Stimulated activated CD4-positive, alpha-beta T cell treated with anti-CD3 and anti-CD28 coated beads, Interleukin-1b, Interleukin-23, amount 100 ng/mL, for 24 hours (primary cell): Measurements from ENCODE around the gene LRP2.
"Not testable (repeated sequence)": the region's sequence is repeated elsewhere in the genome, so short reads cannot be mapped to it uniquely, and the experiment has no call there.

Experiments used
- DNase-seq, 4 experiments: peaks; one replicate each; pipeline ENCODE4 v3.0.0-alpha.2; 2020; ENCODE audit warnings: low read depth in 4 of 4, low spot score in 1 of 4

LRP2 gene

DNA sequence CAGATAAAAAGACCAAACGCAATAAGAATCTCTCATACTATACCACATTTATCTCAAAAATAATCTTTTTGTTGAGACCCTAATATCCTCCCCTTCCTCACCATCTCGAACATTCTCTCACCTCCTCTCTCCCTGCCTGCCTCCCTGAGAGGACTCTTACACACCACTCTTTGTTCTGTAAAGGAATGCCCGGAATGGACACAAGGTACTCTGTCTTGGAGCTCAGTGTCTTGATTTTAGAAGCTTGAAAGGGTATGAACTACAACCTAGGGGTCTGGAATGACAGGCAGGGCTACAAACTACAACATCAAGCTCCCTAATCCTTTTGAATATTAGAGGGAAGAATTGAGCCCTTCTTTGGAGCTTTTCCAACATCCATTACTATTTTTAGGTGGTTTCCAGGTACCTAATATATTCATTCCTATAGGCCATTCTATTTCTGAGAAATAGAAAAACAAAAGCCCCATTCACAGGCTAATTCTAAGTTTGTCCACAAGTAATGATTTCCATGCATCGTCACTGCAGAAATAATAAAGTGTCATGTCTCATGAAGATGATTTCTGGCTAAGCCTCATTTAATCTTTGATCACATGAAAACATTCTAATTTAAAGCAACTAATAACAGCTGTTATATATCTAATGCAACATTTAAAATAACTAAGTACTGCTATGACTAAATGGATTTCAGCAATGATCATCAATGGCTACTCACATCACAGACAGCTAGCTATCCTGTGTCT is 60.6 kb downstream of the LRP2 start:
- no peak for DNase-seq

DNA sequence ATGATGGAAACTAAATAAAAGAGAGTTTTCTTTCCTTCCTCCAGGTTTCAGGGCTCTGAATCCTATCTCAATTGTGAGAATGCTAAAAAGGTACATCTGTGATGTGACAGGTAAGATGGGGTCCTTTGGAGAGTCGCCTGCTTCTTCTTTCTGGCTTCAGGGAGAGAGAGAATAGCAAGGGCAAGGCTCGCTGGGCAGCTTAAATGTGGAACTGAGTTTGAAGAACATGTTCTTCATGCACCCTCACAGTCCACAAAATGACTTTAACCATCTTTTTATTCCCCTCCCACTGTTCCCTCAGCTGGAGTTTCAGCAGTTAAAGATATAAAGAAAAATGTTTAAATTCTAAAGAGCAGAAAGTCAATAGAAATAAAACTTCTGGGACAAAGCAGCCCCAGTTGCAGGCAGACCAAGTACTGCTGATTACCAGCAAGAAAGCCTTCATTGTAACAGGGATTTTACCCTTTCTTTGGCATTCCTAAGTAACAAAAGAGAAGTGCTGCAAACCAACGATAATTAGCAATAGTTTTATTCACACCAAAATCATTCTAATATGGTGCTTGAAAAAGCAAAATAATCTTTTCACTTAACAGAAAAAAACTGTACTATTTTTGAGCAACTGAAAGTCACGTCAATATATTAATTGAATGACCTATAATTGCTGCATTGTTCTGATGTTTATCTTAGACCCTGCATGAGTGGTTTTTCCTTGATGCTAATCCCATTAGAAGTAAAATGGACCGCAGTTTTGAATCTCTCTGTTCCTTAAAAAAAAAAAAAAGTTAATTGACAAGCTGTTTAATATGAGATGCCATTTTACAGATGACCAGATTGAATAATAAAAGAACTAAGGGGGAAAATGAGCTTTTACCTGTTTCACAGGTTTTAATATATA is 61.5 kb downstream of the LRP2 start:
- no peak for DNase-seq

DNA sequence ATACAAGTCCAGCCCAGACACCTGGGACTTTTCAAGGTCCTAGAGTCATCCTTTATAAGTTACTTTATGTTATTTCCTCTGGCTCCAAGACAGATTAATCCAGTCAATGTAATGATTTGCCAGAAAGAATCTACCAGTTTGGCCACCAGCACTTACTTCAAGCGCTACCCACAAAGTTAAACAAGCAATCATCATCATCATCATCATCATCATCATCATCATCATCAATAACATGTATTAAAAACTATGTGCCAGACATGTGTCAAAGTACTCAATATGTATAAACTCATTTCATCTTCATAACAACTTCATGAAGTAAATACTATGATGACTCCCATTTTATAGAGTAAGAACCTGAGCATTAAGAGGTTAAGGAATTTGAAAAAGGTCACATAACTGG is 64.3 kb downstream of the LRP2 start:
- no peak for DNase-seq

DNA sequence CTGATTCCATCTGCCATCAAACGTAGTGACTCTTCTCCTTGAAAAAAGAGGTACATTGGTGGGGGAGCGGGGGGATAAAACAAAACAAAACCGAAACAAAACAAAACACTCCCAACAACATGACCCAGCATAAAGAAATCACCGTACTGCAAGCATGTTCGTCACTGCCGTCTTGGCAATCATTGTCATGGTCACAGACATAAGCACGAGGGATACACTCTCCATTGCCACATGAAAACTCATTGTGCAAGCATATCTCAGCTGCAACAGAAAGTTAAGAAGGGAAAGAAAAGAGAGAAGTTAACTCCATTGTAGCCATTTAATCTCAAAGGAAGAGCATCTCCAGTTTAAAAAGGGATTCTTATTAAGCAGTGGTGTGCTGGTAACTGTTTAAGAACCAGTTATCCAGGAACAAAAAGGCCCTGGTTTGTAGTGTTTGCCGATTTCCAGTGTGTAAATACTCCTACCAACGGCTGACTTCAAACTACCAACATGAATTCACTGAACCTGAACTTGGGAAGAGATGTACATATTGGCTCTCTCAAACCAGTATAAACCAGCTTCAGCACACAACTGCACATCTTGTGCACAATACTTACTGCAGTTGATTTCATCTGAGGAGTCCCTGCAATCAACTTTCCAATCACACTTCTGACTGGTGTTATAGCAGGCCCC is 68.2 kb downstream of the LRP2 start:
- DNase-seq: no peak

DNA sequence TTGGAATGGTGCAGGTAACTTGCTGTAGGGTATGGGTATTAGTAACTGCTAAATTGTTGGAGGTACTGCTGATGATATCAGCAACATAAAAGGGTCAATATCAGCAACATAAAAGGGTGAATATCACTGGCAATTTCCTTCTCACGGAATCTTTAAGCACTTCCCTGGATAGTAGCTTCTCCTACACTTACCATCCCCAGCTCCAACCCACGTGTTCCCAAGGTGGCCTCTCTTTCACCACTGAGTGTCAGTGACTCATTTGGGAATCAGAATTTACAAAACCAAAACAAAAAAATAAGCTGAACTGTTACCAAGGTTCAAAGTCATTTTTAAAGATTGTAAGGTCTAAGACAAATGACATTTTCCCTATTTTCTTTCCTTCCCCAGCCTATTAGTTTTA is 70.8 kb downstream of the LRP2 start:
- no peak for DNase-seq

DNA sequence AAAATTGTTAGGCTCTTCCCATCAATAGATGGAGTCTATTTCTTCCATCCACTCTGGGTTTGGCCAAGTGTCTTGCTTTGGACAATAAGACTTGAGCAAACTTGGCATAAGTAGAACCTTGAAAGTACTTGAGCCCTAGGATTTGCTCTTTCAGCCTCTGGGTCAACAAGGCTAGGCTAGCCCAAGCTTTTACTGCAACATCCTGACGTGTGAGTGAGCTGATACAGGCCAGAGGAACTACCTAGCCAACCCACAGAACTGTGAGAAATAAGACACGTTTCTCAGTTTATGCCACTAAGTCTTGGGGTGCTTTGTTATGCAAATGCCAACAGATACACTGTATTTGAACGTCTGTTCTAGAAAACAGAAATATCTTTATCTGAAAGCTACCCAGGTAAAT is 71.9 kb downstream of the LRP2 start:
- DNase-seq: no peak

DNA sequence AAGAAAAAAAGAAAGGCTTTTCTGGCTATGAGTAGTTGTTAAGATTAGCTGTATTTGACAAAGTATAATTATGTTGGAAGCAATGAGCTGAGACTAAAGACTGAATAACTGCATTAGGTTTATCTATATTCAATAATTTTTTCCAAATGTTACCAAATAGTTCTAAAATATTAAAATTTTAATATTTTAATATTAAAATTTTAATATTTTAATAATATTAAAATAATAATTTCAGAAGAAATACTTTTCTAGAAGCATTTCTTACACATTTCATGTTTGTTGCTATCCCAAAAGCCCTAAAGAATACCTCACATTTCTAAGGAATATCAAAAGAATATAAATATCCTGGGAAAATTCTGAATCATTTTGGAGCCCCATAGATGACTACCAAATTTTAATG is 74.7 kb downstream of the LRP2 start:
- DNase-seq: no peak

DNA sequence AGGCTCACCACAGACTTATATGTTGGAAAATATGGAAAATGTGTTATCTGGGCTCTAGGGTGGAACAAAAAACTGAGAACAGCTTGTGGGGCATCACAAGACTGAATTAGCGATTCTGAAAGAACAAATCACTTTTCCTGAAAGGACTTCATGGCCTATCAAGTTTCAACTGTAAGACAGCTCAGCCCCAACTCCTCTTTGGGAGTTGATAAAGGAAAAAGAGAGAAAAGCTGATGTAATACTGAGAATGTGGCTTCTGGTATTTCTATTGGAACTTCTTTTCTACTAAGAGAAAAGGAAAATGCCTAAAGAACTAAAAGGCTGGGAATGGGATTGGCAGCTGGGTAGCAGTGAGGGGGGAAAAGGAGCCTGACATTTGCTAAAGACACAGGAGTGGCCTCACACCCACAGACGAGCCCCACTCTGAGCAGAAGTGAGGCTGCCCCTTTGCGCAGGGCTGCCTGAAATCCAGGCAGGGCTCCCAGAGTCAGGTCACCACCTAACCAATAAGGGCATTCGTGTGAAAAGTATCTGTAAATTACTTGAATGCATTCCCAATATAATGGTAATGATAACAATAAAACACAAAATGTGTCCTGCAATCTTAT is 75.6 kb downstream of the LRP2 start:
- no peak for DNase-seq

DNA sequence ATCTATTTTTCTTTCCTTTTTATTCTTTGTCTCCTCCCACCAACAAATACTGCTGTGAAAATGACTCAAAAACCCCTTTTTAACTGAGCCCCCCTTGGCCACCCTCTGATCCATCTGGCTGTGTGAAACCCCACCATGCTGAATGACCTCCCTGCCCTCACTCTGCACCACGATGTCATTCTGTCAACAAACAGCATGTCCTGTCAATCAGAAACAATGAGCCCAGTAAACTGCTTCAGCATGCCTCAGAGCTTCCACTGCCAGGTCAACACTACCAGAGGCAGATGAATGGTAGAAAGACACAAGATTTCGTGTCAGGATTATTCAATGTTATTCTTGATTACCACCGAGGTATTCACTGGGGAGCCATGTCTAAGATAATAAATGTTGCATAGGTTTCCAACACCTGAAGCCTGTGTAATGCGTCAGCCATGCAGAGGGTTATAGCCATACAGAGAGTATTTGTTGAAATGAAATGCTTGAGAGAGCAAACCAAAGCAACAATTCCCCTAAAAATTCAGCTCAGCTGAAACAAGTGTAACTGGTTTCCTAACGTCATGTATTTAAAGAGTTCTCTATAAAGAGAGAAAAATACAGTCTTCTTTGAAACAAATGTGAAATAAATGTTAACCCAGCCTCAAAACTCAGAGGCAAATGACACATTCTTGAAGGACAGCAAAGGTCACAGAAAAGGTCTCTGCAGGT is 76.7 kb downstream of the LRP2 start:
- DNase-seq: no peak

DNA sequence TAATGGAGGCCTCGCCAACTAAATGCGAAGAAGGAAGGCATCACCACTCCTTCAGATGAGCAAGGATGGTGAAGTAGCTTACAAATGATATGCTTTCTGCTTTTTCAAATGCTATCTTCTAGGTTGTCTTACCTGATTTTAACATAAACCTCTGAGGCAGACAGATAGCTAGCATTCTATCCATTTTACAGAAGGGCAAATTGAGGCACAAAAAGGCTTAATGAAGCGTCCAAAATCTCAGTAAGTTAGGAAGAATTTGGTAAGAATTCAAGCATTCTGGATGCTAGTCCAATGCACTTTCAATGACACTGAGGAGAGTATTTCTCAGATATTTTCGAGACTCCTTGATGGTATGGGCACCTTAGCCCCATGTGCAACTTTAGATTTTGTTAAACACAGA is 81.8 kb downstream of the LRP2 start:
- no peak for DNase-seq

DNA sequence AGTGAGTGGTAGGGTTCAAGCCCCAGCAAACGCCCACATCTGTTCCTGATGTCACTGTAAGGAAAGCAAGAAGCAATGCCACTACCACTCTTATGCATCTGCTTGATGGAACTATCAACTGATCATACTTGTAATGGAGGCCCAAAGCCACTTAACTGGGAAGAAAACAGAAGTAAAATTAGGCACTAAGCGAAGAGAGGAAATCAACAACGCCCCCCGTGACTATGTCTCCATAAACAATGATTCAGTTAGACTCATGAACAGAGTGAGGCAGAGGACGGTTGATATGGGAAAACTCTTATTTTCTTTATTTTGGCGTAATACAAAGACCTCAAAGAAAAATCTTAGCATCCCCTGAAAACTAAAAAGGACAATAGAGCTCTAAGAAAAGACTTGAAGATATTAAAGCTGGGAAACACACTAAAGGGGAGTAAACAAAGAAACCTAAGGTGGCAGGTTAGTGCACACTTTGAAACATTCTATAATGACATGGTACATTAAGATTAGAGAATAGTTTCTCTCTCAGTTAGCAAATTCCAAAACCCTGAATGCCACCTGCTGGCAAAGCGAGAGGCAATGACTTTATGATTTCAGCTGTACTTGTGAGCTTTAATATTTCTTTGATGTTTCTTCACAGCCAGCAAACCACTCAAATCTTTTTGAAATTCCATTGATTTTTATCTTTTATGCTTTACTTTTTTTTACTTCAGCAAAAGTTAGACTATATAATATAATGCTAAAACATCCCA is 86.5 kb downstream of the LRP2 start:
- DNase-seq: no peak

DNA sequence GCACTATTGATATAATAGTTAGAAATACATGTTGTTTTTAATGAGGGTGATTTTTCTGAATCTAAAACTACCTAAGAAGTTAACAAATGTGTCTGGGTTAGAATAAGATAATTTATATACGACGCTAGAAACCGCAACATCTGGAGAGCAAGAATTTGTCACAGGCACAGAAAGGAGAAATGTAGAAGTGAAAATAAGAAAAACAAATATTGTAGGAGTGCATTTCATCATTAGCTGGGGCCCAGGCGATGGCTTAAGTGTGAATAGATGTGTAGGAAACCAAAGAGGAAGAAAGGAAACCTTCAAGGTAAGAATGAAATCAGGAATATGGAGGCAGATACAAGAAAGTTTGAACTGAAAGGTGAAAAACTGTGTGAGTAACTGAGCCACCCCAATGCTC is 90.3 kb downstream of the LRP2 start:
- DNase-seq: no peak

DNA sequence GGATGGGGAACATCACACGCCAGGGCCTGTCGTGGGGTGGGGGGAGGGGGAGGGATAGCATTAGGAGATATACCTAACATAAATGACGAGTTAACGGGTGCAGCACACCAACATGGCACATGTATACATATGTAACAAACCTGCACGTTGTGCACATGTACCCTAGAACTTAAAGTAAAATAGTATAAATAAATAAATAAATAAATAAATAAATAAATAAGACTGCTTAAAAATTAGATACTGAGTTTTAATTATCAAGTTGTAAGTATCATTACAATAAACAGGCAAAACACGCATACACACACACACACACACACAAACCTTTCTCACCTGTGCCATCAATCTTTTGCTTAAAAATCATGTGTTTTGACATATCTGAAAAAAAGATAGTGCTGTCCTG is 91.8 kb downstream of the LRP2 start:
- DNase-seq: not testable (repeated sequence)

DNA sequence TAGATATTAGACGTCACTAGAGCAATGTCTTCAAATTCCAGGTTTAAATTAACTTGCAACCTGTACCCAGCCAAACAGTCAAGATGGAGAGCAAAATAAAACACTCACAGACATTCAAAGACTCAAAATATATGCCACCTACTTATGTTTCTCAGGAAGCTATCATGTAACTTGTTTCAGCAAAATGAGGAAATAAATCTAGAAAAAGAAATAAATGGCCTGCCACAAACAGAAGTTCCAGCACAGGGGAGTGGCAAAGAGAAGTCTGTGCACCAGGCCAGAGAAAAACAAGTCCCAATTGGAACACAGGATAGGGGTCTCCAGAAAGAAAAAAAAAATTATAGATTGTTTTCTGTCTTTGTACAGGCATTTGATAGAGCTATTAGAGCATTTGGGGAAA is 96.7 kb downstream of the LRP2 start:
- DNase-seq: no peak

DNA sequence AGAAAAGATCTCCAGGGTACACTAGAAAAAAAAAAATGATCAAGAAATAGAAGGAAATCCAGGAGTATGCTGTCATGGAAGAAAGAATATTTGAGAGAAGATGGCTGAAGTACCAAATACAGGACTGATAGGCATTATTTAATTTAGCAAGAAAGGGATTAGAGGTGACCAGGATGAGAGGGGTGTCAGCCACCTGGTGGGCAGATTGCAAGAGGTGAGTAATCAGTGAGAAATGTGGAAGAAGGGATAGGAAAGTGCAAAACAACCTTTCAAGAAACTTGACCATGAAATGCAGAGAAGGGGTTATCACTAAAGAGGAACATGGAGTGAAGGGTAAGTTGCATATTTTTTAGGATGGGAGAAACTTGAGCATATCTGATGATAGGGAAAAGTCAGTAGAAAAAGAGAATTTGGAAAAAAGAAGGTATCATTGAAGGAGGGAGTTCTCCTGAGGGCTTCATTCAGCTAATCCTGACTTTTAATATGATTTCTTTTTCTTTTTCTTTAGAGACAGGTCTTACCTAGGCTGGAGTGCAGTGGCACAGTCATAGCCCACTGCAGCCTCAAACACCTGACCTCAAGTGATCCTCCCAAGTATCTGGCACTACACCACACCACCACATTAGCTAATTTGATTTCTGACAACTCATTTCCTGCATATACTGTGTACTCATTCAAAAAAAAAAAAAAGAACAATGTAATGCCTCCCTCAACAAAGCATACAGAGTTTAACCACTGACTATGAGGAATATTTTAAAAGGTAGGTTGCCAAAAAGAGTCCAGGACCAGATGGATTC is 101.3 kb downstream of the LRP2 start:
- no peak for DNase-seq

DNA sequence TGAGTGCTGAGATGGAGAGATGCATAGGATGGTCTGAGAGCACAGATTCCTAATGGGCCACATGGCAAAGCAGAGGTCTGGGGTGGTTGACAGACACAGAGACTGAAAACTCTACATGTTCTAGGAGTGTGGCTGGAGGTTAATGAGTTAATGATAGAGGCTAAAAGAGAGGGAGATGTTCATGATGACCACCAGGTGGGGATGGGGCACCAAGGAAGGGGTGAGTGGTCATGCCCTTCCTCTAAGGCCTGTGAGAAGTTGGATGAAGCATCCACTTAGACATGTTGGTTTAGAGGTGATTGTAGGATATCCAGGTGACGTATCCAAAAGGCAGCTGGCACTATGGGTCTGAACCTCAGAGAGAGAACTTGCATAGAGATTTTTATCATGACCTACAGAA is 102.1 kb downstream of the LRP2 start:
- no peak for DNase-seq

DNA sequence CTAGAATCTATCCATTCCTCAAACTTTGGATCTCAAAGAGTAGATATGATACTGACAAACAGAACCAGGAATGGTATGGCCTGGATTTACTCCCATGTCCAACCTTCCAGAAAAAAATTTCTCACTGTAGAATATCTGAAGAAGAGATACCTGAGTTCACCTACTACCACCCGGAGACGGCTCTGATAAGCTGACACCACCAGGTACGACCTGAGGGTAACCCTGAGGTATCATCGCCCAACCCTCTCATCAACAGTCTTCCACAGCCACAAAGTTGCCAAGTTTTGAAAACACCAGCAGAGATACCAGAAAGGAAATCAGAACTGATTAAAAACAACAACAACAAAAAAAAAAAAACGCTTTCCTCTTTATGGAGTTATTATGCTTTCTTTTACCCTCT is 102.9 kb downstream of the LRP2 start:
- no peak for DNase-seq

DNA sequence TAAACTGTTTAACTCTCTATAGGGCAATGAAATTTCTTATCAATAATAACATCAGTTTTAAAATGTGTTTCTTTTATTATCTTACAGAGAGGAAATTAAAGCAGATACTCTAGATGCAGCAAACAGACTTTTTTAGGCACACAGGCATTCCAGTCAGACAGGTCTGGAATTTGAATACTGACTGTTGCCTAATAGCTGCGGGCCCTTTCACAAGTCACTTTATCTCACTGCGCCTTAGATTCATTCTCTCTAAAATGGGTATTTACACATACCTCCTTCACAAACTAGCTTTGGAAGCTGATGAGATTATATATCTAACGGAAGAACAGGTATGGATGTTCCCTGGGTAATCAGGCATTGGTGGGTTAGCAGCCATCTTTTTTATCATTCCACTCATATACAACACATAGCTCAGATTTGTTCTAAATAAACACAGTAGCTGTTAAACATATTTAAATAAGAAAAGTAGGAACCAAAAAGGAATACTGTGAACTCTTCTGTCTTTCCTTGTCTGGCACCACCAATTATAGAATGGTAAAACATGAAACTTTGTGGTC is 104.2 kb downstream of the LRP2 start:
- DNase-seq: no peak

DNA sequence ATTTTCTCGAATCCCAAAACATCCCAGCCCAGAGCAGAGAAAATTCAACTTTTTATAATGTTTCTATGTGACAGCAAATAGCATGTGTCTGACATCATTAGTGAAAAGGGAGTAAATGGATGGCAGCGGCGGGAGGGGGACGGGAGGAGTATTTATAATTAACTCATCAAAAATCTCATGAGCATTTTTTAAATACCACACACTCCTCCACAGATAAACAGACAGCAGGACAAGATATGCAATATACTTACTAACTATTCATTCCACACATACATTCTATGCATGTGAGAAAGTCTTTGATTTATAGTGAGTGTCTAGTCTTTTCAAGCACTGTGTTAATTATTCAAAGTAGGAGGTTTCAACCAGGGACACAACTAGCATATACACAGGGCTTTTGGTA is 107.6 kb downstream of the LRP2 start:
- no peak for DNase-seq
